SU-DHL-6 (cell line): ENCODE measurements around the gene DLG3.

Experiments used
- H2AFZ ChIP-seq: fragments of 200-600 bp; sonication (generic); 2 replicates; pipeline ENCODE4 v1.6.1; 2014; ENCODE audit warnings: low read depth, mild to moderate bottlenecking, moderate library complexity, mixed read lengths, antibody characterized with exemption, low read length; ENCODE audit not compliant: severe bottlenecking
- H3F3A ChIP-seq: fragments of 200-600 bp; shearing (Covaris generic); 2 replicates; pipeline ENCODE4 v1.6.0; 2016; ENCODE audit warnings: antibody characterized with exemption, mild to moderate bottlenecking; ENCODE audit not compliant: insufficient read depth
- H3K27ac ChIP-seq: fragments of 200-600 bp; sonication (generic); 2 replicates; pipeline ENCODE4 v1.5.1; 2016; ENCODE audit warnings: low read depth, mild to moderate bottlenecking, low read length, moderate library complexity, mixed read lengths
- H3K27me3 ChIP-seq: fragments of 200-600 bp; sonication (generic), shearing (Covaris generic); 2 replicates; pipeline ENCODE4 v1.6.0; 2014; ENCODE audit warnings: mild to moderate bottlenecking, low read length
- H3K36me3 ChIP-seq: fragments of 200-600 bp; sonication (generic); 2 replicates; pipeline ENCODE4 v1.6.1; 2014; ENCODE audit warnings: mild to moderate bottlenecking, low read length, mixed read lengths
- H3K4me2 ChIP-seq: fragments of 300-600, 200-600 bp; shearing (Covaris generic), sonication (generic); 2 replicates; pipeline ENCODE4 v1.6.0; 2014; ENCODE audit warnings: low read length, low read depth, mild to moderate bottlenecking; ENCODE audit not compliant: poor library complexity, severe bottlenecking
- H3K4me3 ChIP-seq: fragments of 200-600 bp; sonication (generic); 2 replicates; pipeline ENCODE4 v1.5.1; 2014; ENCODE audit warnings: antibody characterized with exemption, low read length, mild to moderate bottlenecking, mixed read lengths; ENCODE audit not compliant: insufficient read depth, poor library complexity, severe bottlenecking
- H3K79me2 ChIP-seq: fragments of 200-600 bp; sonication (generic); 2 replicates; pipeline ENCODE4 v1.6.1; 2014; ENCODE audit warnings: mild to moderate bottlenecking, low read length, moderate library complexity; ENCODE audit not compliant: insufficient read depth
- H3K9ac ChIP-seq: fragments of 200-600 bp; sonication (generic); 2 replicates; pipeline ENCODE4 v1.7.0; 2014; ENCODE audit warnings: mild to moderate bottlenecking, low read length
- H3K9me2 ChIP-seq: fragments of 200-600 bp; sonication (generic); replicated peaks from 2 replicates; pipeline ENCODE4 v1.6.1; 2014; ENCODE audit warnings: low read length; ENCODE audit not compliant: insufficient read depth
- H3K9me3 ChIP-seq: fragments of 200-600 bp; sonication (generic); 2 replicates; pipeline ENCODE4 v1.6.1; 2014; ENCODE audit warnings: low read length, mixed read lengths; ENCODE audit not compliant: insufficient read depth
- H4K20me1 ChIP-seq: fragments of 200-600 bp; sonication (generic); 2 replicates; pipeline ENCODE4 v1.6.1; 2014; ENCODE audit warnings: low read depth, mild to moderate bottlenecking, antibody characterized with exemption, low read length, moderate library complexity, mixed read lengths
- CTCF ChIP-seq: fragments of 200-600 bp; sonication (generic); IDR thresholded peaks from one replicate; pipeline ENCODE4 v1.5.1; 2017; ENCODE audit warnings: antibody characterized with exemption, mild to moderate bottlenecking, low read length, moderate library complexity; ENCODE audit not compliant: insufficient read depth, poor library complexity, severe bottlenecking
- EZH2phosphoT487 ChIP-seq: fragments of 200-600 bp; sonication (generic), shearing (Covaris generic); conservative IDR thresholded peaks from 2 replicates; pipeline ENCODE4 v1.6.1; 2018; ENCODE audit warnings: mild to moderate bottlenecking, antibody characterized with exemption, low read length, moderate library complexity, mixed read lengths

DLG3 gene

GRCh38 chrX:70468709-70469108 lies 24.1 kb downstream of the DLG3 start:
- Histone ChIP-seq H3F3A (no peaks in the 10 kb centered on the region), H3K4me2 (no peak overlapping the region), H3K9me2 (no peaks in the 10 kb centered on the region), H4K20me1 (no peaks in the 10 kb centered on the region), H2AFZ (no peak overlapping the region), H3K27me3 (no peaks in the 10 kb centered on the region), H3K36me3 (no peaks in the 10 kb centered on the region), H3K79me2 (no peaks in the 10 kb centered on the region), H3K9me3 (no peaks in the 10 kb centered on the region), H3K27ac (no peak overlapping the region), H3K4me3 (no peak overlapping the region), H3K9ac (no peak overlapping the region)
- TF ChIP-seq CTCF (no peak), EZH2phosphoT487 (no peak)

GRCh38 chrX:70470850-70471289 lies 26.2 kb downstream of the DLG3 start:
- Histone ChIP-seq H3K9ac (no peak overlapping the region), H3K36me3 (no peaks in the 10 kb centered on the region), H3K79me2 (no peaks in the 10 kb centered on the region), H3K9me3 (no peaks in the 10 kb centered on the region), H4K20me1 (no peaks in the 10 kb centered on the region), H3K27me3 (no peaks in the 10 kb centered on the region), H3K4me3 (no peak overlapping the region), H3F3A (no peaks in the 10 kb centered on the region), H3K27ac (no peak overlapping the region), H2AFZ (no peak overlapping the region), H3K9me2 (no peaks in the 10 kb centered on the region), H3K4me2 (no peak overlapping the region)
- TF ChIP-seq CTCF (no peak), EZH2phosphoT487 (no peak)

- H3K9me2 ChIP-seq, result no peaks in the 10 kb centered on the region
- H3K36me3 ChIP-seq, result no peaks in the 10 kb centered on the region
- no peak overlapping the region for H3K9ac ChIP-seq
- no peak overlapping the region for H2AFZ ChIP-seq
- no peak overlapping the region for H3K27ac ChIP-seq
- no peaks in the 10 kb centered on the region for H4K20me1 ChIP-seq
- no peak overlapping the region for H3K4me2 ChIP-seq
- no peaks in the 10 kb centered on the region for H3K9me3 ChIP-seq
- no peaks in the 10 kb centered on the region for H3F3A ChIP-seq
- no peaks in the 10 kb centered on the region for H3K27me3 ChIP-seq
- TF ChIP-seq EZH2phosphoT487, result no peak
- TF ChIP-seq CTCF, result no peak
- no peak overlapping the region for H3K4me3 ChIP-seq
- no peaks in the 10 kb centered on the region for H3K79me2 ChIP-seq
Observed at GRCh38 chrX:70476166-70476933, 31.7 kb downstream of the DLG3 start.
